Measurements from ENCODE around the gene CEP192. TPM values are rescaled to one million over a fixed set of nuclear protein-coding genes. Genes with fewer than 3 reads are reported as not detected.
"Not testable (repeated sequence)": the region's sequence is repeated elsewhere in the genome, so short reads cannot be mapped to it uniquely, and the experiment has no call there.

Gene CEP192
- total and polyA plus RNA-seq, 2 of the 4 experiments (the other 2 are of a cell fraction) = 17.2 to 29.0 TPM

DNA sequence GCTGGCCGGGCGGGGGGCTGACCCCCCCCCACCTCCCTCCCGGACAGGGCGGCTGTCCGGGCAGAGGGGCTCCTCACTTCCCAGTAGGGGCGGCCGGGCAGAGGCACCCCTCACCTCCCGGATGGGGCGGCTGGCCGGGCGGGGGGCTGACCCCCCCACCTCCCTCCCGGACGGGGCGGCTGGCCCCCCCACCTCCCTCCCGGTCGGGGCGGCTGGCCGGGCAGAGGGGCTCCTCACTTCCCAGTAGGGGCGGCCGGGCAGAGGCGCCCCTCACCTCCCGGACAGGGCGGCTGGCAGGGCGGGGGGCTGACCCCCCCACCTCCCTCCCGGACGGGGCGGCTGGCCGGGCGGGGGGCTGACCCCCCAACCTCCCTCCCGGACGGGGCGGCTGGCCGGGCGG is 11.1 kb upstream of the CEP192 start:
- ATAC-seq (ENCODE audit: low read depth); H3K18ac ChIP-seq (ENCODE audit: low read depth, low read length); H2AK5ac ChIP-seq (ENCODE audit: low read depth, low read length); H3K56ac ChIP-seq (ENCODE audit: extremely low read depth, insufficient read depth, low read length); dilution Hi-C loops (cut with HindIII; ENCODE audit: low sequenced_read_pairs, unreplicated experiment); H3K9me1 ChIP-seq (ENCODE audit: insufficient read depth, low read length); H4K20me1 ChIP-seq (ENCODE audit: insufficient read depth, low read length); H4K91ac ChIP-seq (ENCODE audit: insufficient read depth, low read depth, low read length); H3K27me3 ChIP-seq (ENCODE audit: control insufficient read depth, insufficient read depth, low read length); H4K8ac ChIP-seq (ENCODE audit: low read depth in 2 of 2, low read length in 2 of 2); POLR2A ChIA-PET (ENCODE audit: unreplicated experiment); H3K9me3 ChIP-seq (ENCODE audit: control insufficient read depth, insufficient read depth, low read length); H3K4me2 ChIP-seq (ENCODE audit: low read depth, low read length); CTCF ChIA-PET; H3K4me1 ChIP-seq (ENCODE audit: control insufficient read depth, insufficient read depth, low read length); H3K23ac ChIP-seq (ENCODE audit: low read depth, low read length); BruUV-seq (replicated peaks); H2BK5ac ChIP-seq (ENCODE audit: low read depth, low read length, poor library complexity, severe bottlenecking); H2BK15ac ChIP-seq (ENCODE audit: low read depth, low read length); H3K14ac ChIP-seq (replicated peaks; ENCODE audit: low read depth, low read length); DNase-seq; H2BK20ac ChIP-seq (ENCODE audit: low read depth, low read length); H2AK9ac ChIP-seq (replicated peaks; ENCODE audit: low read depth, low read length, poor library complexity); H3K4ac ChIP-seq (ENCODE audit: low read depth, low read length); intact Hi-C loops (cut with micrococcal nuclease); H4K5ac ChIP-seq (ENCODE audit: low read depth, low read length); H3K27ac ChIP-seq (ENCODE audit: insufficient read depth, low read length); H3K9ac ChIP-seq (ENCODE audit: low read depth, low read length); H2AFZ ChIP-seq (replicated peaks; ENCODE audit: low read length, poor library complexity); H3K4me3 ChIP-seq (ENCODE audit: insufficient read depth, low read depth, low read length); H2BK120ac ChIP-seq (ENCODE audit: low read depth, low read length): not testable (repeated sequence)
- Histone ChIP-seq H3K36me3 (ENCODE audit: control insufficient read depth, insufficient read depth, low read length) (peaks cover 20% of the 10 kb centered on the region), H3K79me1 (ENCODE audit: low read depth in 1 of 2, low read length in 2 of 2) (peaks cover 12 to 14% of the 10 kb centered on the region in 2 experiments)
- in situ Hi-C loops (cut with MboI; ENCODE audit: low sequenced_read_pairs) = loop anchor here (25.0 kb wide), 1 partner anchor 757 kb away; the partner anchor contains the start of genes FAM210A and RNMT
- no CpG with 5 or more reads among the region's 34 CpGs for WGBS, 2 experiments (ENCODE audit: extremely low coverage in 2 of 2, insufficient read length in 1 of 2)

Measured in IMR-90 (cell line).